HG02678 (cell line): ENCODE measurements around the gene ZNF33B.
"Not testable (repeated sequence)": the region's sequence is repeated elsewhere in the genome, so short reads cannot be mapped to it uniquely, and the experiment has no call there.

Source experiments
- ATAC-seq: cut with Tn5 transposase; IDR thresholded peaks from one replicate; pipeline ENCODE4 v1.9.1; 2021; ENCODE audit warnings: mild to moderate bottlenecking, moderate library complexity; ENCODE audit not compliant: unreplicated experiment

Gene ZNF33B

DNA sequence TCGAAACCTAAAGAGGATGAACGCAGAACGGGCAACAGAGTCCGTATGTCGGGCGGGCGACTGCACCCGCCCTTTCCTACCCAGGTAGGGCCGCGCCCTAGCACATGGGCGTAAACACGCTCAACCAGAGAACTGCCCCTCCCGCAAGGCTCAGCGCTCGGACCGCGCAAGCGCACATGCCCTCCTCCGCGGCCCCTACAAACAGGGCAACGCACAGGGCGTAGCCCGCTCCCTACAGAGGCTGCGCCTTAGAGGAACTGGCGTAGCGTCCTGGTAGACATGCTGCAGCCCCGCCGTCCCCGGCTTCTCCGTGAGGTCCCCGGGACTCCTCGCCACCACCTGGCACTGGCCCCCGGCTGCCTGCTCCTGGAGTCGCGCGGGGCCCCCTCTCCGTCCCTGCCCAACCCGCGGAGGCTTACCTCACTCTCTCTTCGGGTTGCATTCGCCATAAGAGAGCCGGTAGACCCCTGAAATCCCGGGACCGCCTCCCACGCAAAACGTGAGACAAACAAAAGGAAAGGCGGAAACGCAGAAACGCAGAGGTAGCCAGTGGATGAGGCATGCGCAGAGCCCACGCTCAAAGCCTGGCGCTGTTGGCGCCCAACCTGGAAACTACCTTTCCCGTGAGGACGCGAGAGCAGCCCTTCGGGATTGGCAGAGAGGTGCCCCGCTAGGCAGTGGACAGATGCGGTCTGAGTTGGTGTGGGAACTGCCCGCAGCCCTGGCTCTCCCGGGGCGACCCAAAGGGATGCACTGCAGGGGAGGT, at the start of gene ZNF33B:
Gene ZNF33B, minus strand, starts transcription at position 516 of the 766 bp plus-strand sequence. CDS start 1,642 bp downstream, outside the sequence.
- ATAC-seq, result peak; percentile 93

DNA sequence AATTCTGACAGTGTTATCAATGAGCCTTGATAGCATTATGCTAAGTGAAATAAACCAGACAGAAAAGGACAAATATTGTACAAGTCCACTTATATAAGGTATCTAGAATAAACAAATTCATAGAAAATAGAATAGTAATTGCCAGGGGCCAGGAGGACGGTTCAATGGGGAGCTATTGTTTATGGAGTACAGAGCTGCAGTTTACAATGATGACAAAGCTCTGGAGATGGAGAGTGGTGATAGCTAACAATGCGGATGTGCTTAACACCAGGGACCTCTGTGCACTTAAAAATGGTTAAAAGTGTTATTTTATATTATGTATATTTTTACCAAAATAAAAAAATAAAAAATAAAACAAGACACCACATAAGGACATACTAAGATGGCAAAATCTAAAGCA, 46.1 kb upstream of the ZNF33B start:
- no peak for ATAC-seq

DNA sequence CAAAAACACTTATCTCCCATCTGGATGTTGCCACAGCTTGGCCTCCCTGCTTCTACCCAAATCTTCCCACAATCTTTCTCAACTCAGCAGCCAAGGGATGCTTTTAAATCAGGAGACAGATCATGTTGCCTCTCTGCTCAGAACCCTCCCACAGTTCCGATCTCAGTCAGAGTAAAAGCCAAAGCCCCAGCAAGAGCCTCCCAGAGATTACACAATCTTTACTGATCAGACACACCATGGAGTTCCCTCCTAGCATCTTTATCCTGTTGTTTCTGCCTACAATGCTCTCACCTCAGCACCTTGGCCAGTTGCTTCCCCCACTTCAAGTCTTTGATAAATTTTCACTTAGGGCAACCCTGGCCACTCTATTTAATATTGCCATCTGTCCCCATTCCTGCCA, 41.9 kb upstream of the ZNF33B start:
- no peak for ATAC-seq

DNA sequence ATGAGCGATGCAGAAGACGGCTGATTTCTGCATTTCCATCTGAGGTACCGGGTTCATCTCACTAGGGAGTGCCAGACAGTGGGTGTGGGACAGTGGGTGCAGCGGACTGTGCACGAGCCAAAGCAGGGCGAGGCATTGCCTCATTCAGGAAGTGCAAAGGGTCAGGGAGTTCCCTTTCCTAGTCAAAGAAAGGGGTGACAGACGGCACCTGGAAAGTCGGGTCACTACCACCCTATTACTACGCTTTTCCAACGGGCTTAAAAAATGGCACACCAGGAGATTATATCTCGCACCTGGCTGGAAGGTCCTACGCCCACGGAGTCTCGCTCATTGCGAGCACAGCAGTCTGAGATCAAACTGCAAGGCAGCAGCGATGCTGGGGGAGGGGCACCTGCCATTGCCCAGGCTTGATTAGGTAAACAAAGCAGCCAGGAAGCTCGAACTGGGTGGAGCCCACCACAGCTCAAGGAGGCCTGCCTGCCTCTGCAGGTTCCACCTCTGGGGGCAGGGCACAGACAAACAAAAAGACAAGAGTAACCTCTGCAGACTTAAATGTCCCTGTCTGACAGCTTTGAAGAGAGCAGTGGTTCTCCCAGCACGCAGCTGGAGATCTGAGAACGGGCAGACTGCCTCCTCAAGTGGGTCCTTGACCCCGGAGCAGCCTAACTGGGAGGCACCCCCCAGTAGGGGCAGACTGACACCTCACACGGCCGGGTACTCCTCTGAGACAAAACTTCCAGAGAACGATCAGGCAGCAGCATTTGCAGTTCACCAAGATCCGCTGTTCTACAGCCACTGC, 27.0 kb upstream of the ZNF33B start:
- ATAC-seq, result not testable (repeated sequence)

DNA sequence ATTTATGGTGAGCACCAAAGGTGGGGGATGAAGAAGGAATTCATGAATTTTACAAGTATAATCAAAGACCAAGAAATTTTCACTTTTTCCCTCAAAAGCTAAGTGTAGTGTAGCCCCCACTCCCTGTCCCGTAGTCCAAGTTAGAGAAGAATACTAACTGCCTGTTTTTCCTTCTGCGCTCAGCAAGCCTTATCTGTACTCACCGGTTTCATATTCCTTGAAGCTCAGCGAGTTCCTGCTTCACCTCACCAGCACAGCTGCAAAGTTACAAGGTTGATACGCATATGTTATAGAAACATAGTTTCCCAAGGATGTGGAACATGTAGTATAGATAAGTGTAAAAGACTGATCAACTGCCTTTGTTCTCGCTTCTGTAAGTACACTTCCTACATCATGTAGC, 16.0 kb upstream of the ZNF33B start:
- ATAC-seq, result no peak

DNA sequence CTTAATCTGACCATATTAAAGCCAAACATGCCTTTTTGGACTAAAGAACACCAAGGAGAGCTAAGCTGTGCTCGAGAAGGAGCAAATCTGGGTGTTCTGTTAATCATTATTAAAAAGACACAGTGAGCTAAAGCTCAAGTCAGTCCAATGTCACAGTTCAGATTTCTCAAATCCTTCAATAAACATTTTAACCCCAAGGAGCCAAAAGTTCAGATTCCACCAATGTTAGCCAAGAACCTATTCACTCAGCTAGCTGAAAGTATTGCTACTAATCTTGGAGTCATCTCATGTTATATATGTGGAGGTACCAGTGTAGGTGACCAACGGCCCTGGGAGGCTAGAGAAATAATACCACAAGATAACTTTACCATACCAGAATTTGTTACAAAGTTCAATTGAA, 14.5 kb upstream of the ZNF33B start:
- no peak for ATAC-seq

DNA sequence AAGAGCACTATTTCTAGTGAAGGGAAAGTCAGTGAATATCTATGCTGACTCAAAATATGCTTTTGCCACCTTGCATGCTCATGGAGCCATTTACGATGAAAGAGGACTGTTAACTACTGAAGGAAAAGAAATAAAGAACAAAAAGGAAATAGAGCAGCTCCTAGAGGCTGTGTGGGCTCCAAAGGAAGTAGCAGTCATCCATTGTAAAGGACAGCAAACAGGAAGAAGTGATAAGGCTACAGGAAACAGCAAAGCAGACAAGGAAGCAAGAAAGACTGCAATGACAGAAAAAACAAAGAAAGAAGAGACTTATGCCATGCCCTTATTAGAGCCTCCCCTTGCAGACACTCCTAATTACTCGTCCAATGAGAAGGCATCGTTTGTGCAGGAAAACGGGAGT, 12.0 kb upstream of the ZNF33B start:
- ATAC-seq, result no peak

DNA sequence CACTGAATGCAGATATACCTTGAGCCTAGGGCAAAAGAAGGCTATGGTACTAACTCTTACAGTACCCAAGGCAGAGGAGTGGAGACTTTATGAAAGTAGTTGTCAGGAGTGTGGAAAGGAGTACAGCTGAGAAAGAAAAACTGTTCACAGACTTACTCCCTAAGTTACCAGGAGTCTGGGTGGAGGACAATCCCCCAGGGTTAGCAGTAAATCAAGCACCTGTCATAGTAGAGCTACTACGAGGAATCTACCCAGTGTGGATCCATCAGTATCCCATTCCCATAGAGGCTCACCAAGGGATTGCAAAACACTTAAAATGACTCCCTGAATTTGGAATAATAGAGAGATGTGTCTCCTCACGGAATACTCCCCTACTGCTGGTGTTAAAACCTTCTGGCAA, 10.1 kb upstream of the ZNF33B start:
- ATAC-seq, result no peak

DNA sequence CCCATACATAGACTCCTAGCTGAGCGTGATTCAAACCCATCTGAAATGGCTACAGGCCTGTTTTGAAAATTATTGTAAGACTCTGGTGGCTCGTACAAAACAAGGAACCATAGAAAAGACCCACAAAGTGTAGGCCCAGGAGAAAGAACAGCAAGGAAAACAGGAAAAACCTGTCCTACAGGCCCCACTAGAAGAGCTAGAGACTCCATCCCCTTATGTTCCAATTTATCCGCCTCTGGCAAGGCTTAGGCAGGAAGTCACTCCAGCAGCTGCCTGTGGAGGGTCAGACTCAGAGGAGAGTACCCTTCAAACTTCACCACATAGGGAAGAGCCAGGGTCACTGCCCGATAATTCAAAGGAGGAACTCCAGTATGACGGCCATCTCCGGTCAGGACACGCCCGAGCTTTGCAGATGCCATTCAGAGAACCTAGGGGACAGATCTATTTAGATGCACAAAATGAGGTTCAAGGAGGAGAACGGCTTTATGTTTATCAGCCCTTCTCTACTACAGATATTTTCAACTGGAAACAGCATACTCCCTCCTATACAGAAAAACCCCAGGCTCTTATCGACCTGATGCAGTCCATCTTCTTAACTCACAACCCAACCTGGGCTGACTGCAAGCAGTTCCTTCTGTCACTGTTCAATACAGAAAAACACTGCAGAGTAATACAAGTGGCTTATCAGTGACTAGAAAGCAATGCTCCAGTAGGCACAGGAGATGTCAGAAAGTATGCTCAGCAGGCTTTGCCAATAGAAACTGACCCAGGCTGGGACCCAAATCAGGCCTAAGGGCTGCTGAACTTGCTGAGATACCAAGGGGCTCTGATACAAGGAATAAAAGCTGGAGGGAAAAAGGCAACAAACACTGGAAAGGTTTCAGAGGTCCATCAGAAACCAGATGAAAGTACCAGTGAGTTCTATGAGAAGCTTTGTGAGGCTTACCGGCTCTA, 8.6 kb upstream of the ZNF33B start:
- ATAC-seq, result no peak

DNA sequence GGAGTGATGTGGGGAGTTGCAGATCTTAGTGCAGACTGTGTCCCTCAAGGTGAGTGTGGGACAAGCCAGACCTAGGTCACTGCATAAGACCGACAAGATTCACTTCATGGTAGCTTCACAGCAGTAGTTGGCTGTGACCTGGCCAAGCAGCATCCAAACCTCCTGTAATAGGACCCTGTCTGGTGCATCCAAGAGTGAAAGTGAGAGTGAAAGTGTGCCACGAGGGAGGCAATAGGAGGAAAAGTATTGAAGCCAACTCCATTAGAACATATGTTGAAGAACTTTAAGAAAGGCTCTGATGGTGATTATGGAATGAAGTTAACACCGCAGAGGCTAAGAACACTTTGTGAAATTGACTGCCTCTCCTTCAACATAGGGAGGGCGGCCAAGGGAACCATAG, 7.8 kb upstream of the ZNF33B start:
- ATAC-seq, result no peak

DNA sequence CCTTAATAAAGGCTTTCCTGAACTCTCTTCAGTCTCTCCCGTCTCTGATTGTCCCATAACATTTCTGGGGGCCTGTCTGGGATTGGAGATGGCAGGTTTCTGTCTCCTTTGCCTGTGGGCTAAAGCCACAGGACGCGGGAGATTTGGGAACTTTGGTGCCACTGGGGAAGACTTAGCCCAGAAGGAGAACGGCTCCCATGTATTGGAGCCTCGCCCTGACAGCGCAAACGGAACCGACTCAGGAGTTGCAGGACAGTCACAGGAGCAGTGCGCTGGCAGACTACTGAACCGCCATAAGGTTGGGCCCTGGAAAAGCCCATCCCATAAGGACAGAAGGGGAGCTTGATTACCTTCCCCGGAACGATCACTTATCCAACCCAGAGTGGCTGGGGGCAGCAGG, 7.1 kb upstream of the ZNF33B start:
- no peak for ATAC-seq

DNA sequence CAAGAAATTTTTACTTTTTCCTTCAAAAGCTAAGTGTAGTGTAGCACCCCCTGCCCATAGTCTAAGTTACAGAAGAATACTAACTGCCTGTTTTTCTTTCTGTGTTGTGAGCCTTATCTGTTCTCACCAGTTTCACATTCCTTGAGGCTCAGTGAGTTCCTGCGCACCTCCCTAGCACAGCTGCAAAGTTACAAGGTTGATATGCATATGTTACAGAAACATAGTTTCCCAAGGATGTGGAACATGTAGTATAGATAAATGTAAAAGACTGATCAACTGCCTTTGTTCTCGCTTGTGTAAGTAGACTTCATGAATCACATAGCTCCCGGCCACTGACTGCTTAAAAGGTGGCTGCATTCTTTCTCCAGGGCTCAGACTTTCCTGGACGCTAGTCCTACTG, 6.7 kb upstream of the ZNF33B start:
- ATAC-seq, result no peak

DNA sequence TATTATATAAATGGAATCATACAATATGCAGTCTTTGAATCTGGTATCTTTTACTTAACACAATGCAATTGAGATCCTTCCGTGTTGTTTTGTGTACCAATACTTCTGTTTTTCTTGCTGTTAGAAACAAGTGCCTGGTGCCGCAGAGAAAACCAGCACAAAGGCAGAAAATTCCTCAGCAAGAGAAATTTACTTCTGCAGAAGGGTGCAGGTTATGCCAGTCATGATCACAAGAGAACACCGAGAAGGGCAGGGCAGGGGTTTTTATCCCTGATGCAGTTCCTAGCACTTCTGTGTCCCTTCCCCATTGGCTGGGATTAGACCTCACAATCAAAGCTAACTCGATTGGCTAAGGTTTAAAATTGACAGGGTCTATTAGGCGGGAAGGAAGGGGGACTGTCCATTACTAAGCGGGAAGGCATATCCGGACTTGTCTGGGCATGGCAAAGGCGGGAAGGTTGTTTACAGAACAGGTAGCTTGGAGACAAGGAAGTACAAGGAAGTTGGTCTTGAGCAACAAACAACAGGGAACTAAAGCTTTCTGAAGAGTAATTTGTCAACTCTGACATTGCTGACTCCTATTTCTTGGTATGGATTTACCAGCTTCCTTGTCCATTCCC, 2.4 kb upstream of the ZNF33B start:
- ATAC-seq, result no peak

DNA sequence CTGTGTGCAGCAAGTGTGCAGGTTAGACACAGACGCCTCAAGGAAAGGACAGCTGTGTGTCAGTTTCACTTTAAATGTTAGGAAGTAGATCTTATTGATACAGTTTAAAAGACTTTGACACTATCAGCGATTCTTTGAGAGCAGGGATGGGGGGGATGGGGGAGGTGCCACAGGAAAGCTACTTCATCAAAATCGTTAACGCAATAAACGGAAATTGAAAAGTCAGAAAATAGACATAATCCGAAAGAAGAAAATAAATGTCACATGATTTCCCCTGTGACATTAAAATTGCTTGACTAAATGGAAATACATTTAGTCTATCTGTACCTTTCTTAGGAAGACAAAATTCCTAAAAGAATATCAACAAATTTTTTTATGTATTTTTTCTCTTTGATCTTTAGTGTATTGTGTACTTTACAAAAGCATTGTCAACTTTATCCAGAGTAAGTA, 476 bp upstream of the ZNF33B start:
- ATAC-seq, result no peak

DNA sequence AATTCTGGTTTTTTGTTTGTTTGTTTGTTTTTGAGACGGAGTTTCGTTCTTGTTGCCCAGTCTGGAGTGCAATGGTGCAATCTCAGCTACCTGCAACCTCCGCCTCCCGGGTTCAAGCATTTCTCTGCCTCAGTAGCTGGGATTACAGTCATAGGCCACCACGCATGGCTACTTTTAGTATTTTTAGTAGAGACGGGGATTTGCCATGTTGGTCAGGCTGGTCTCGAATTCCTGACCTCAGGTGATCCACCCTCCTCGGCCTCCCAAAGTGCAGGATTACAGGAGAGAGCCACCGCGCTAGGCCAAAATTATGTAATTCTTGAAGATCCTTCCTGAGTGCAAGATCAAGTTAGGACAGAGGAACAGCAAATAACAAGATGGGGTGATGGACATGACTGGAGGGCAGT, 719 bp downstream of the ZNF33B start:
- ATAC-seq, result no peak

DNA sequence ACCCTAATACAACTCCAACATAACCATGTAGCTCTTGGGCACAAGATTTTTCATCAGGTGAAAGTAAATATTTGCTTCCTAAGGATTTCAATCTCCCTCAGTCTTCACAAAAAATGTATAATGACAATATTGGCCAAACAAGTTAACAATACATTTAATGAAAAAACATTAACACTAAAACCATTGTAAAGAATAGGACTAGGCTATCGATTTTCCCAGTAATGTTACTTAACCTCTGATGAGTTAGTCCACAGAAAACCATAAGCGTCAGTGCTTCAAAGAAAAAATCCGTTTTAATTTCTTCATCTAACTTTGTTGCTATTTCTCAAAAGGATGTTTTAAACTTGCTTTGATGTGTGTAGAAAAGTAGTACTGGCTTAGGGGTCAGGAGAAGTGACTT, 1.2 kb downstream of the ZNF33B start:
- no peak for ATAC-seq

DNA sequence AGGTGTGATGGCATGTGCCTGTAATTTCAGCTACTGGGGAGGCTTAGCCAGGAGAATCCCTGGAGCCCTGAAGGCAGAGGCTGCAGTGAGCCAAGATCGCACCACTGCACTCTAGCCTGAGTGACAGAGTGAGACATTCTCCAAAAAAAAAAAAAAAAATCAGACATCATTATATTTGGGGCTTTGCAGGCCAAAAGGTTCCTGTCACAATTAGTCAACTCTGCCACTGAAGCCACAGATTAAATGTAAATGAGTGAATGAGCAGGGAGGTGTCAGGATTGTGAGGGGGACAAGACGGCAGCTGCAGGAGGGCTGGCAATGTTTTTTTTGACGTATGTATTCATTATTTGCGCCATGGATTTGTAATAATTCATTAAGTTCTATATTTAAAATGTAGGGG, 3.3 kb downstream of the ZNF33B start:
- ATAC-seq, result no peak

DNA sequence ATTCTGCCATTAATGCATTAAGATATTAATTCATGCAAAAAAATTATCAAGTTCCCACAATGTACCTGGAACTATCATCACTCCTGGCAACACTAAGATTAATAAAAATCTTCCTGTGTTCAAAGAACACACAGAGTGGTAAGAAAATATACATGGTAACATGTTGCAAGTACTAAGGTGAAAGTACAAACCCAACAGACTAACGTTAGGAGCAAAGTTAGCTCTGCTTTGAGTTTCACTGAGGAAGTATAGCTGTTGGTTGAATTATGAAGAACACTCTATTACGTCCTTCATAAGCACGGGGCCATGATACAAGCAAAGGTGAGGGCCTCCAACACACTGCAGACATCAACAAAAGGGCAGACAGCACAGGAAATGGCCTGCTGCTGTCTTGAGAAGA, 5.8 kb downstream of the ZNF33B start:
- no peak for ATAC-seq

DNA sequence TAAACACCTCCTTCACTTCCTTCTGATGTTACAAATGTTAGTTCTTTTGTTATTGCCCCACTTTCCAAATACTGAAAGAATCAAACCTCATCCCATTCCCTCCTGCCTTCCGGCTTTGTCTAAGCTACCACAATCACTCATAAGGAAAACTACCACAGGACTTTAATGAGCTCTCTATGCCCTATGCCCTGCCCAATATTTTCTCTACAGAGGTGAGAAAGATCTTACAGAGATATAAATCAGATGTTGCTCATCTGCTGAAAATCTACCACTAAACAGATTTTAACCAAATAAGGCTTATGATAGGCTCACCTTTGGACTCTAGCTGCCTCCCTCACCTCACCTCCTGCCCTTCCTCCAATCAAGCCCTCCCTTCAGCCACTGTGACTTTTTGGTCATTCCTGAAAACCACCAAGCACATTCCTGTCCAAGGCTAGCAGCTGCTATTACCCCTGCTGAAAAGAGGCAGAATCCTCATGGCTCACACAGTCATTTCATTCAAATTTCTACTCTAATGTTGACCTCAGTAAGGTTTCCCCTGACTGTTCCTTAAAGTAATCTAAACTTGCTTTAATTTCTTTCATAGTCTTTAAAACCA, 7.7 kb downstream of the ZNF33B start:
- ATAC-seq, result no peak

DNA sequence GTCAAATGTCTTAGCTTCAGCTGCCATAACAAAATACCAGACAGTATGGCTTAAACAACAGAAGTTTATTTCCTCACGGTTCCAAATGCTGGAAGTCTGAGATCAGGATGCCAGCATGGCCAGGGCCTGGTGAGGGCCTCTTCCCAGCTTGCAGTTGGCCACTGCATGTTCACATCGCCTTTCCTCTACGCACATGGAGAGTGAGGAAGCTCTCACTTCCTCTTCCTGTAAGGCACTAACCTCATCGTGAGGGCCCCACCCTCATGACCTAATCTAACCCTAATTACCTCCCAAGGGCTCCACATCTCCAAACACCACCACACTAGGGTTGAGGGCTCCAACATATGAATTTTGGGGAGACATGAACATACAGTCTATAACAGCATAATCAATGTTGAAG, 14.4 kb downstream of the ZNF33B start:
- ATAC-seq, result no peak
